ENCODE data around the gene SLC16A13. TPM values are rescaled to one million over a fixed set of nuclear protein-coding genes. Genes with fewer than 3 reads are reported as not detected.
"Not testable (repeated sequence)": the region's sequence is repeated elsewhere in the genome, so short reads cannot be mapped to it uniquely, and the experiment has no call there.

The SLC16A13 gene
- total RNA-seq, 2 donors from 2014 or later, result 11.7 to 19.1 TPM

DNA sequence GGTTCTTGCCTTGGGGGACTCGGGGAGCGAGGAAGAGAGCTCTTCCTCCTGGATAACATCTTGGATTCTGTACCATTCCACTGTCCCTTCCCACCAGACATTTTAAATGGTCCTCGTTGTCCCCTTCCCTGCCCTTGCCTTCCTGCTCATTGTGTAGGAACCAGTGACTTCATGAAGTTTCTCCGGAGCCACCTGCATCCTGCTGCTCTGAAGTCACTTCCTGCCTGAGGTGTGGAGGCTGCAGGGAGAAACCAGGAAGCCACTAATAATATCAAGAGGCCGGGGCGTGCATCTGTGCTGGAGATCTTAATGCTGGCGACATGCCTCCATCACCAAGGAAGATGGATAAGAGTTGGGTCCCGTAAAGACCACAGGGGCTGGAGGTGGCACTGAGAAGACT lies 6.2 kb upstream of the SLC16A13 start:
- peak overlapping the region; percentile 53 for H3K4me3 Mint-ChIP-seq
- no peaks in the 10 kb centered on the region for H3K27me3 Mint-ChIP-seq
- DNase-seq (ENCODE audit: low spot score) (no peak), ATAC-seq (peak in 1 of 2 donors; percentile 39)
- peaks cover 52 to 56% of the 10 kb centered on the region in 2 donors for H3K4me1 Mint-ChIP-seq (ENCODE audit: low read depth in 2 of 2)
- H3K27ac Mint-ChIP-seq, result peak overlapping the region; percentile 40 to 70
- no peaks in the 10 kb centered on the region for H3K9me3 Mint-ChIP-seq
- no peaks in the 10 kb centered on the region for H3K36me3 Mint-ChIP-seq

DNA sequence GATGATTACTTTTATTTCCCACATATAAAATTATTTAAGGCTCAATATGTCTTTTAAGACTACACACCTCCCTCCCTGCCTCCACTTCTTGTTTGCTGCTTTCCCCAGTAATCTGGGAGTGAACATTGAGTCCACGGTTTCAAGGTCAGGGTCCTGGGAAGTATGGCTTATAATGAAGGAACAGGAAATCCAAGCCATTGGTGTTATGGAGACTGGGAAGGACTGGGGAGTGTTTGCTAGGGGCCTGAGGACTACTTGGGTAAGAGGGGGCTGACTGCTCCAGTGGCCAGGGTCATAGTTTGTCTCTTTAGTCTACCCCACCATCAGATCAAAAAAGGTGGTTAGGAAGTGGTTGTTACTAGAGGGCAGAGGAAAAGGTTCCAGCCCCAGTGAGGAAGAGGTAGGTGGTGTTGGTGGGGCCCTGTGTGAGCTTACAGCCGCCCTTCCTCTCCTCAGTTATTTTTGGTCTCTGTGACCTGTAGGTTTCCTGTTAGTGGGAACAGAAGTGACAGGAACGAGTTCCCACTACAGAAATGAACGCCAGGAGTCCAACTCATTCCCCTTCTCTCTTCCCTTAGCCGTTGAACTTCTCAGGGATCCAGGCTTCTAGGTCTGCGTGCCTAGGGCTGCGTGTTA lies 742 bp upstream of the SLC16A13 start:
- H3K4me1 Mint-ChIP-seq (ENCODE audit: low read depth in 2 of 2), result peaks cover 47 to 49% of the 10 kb centered on the region in 2 donors
- no peak for DNase-seq (ENCODE audit: low spot score)
- H3K9me3 Mint-ChIP-seq, result no peaks in the 10 kb centered on the region
- peak overlapping the region; percentile 90 for H3K4me3 Mint-ChIP-seq
- no peaks in the 10 kb centered on the region for H3K27me3 Mint-ChIP-seq
- H3K27ac Mint-ChIP-seq, result peak overlapping the region; percentile 97
- ATAC-seq, result peak; percentile 37 to 60
- H3K36me3 Mint-ChIP-seq, result no peaks in the 10 kb centered on the region

DNA sequence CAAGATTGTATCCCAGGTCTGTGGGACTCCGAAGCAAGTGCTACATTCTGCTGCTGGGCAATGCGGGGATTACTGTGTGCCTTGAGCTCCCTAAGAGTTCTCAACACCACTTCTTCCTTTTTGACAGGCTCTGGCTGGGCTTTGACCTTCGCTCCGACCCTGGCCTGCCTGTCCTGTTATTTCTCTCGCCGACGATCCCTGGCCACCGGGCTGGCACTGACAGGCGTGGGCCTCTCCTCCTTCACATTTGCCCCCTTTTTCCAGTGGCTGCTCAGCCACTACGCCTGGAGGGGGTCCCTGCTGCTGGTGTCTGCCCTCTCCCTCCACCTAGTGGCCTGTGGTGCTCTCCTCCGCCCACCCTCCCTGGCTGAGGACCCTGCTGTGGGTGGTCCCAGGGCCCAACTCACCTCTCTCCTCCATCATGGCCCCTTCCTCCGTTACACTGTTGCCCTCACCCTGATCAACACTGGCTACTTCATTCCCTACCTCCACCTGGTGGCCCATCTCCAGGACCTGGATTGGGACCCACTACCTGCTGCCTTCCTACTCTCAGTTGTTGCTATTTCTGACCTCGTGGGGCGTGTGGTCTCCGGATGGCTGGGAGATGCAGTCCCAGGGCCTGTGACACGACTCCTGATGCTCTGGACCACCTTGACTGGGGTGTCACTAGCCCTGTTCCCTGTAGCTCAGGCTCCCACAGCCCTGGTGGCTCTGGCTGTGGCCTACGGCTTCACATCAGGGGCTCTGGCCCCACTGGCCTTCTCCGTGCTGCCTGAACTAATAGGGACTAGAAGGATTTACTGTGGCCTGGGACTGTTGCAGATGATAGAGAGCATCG lies 2.4 kb downstream of the SLC16A13 start:
- DNase-seq (ENCODE audit: low spot score), result no peak
- Mint-ChIP-seq H3K27me3 (no peaks in the 10 kb centered on the region), H3K4me1 (ENCODE audit: low read depth in 2 of 2) (peaks cover 33 to 46% of the 10 kb centered on the region in 2 donors), H3K27ac (peak overlapping the region in 1 of 2 donors; percentile 55), H3K9me3 (no peaks in the 10 kb centered on the region), H3K4me3 (peak overlapping the region; percentile 25), H3K36me3 (no peaks in the 10 kb centered on the region)
- no peak for ATAC-seq

DNA sequence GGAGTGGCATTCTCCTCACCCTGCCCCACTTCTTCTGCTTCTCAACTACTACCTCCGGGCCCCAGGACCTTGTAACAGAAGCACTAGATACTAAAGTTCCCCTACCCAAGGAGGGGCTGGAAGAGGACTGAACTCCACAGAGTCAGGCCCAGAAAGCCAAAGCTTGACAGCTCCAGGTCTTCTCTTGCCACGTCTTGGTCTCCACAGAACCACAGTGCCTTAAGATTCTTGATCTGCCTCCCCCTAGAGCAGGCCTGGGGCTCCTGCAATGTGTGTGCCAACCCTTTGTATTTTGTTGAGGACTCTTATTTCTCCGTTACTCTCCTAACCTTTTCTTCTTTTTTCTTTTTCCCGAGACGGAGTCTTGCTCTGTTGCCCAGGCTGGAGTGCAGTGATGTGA lies 4.0 kb downstream of the SLC16A13 start:
- ATAC-seq, result no peak

DNA sequence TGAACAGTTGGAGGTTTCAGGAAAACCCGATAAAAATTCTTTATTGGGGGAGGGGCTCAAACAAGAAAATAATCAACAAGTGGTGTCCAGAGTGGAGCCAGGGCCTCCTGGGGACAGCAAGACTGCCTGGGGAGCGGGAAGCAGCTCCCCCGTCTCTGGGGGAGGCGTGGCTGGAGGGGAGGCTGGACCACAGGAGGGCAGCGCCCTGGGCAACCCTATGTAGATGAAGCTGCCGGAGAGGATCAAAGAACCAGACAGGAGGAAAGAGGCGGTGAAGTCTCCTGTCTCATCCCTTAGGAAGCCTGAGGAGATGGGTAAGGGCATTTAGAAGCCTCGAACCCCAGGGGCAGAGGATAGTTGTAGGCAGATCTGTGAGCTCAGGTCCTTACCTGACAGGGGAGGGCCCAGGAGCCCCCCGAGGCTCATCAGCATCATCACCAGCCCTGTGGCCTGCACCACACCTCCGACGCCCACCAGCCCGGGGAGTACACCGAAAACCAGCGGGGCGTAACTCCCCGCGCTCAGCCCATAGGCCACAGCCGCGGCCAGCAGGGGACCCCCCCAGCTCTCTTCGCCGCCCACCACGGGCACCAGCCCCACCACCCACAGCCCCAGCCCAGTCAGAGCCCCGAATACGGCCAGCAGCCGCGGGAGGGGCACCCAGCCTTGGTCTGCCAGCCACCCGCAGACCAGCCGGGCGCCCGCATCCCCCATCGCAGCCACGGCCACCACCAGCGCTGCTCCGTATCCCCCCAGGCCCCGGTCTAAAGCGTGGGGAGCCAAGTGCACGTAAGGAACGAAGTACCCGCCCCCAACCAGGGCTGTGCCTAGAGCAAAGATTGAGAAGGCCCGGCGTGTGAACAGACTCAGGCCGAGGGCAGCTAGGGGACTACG lies 6.0 kb downstream of the SLC16A13 start:
- DNase-seq (ENCODE audit: low spot score) (no peak), ATAC-seq (peak; percentile 37 to 57)
- H3K4me3 Mint-ChIP-seq, result peak overlapping the region; percentile 77
- H3K9me3 Mint-ChIP-seq, result no peaks in the 10 kb centered on the region
- H3K36me3 Mint-ChIP-seq, result no peaks in the 10 kb centered on the region
- peak overlapping the region; percentile 67 to 68 for H3K27ac Mint-ChIP-seq
- H3K27me3 Mint-ChIP-seq, result peaks cover 0 to 1% of the 10 kb centered on the region in 2 donors
- H3K4me1 Mint-ChIP-seq (ENCODE audit: low read depth in 2 of 2), result peaks cover 30 to 38% of the 10 kb centered on the region in 2 donors

More for the DNA sequence above, 4.0 kb downstream of the SLC16A13 start:
- Mint-ChIP-seq H3K36me3 (no peaks in the 10 kb centered on the region), H3K4me3 (no peak overlapping the region), H3K27me3 (no peaks in the 10 kb centered on the region), H3K4me1 (ENCODE audit: low read depth in 2 of 2) (peaks cover 26 to 40% of the 10 kb centered on the region in 2 donors), H3K27ac (peak overlapping the region in 1 of 2 donors; percentile 57), H3K9me3 (no peaks in the 10 kb centered on the region)
- DNase-seq (ENCODE audit: low spot score), result no peak

DNA sequence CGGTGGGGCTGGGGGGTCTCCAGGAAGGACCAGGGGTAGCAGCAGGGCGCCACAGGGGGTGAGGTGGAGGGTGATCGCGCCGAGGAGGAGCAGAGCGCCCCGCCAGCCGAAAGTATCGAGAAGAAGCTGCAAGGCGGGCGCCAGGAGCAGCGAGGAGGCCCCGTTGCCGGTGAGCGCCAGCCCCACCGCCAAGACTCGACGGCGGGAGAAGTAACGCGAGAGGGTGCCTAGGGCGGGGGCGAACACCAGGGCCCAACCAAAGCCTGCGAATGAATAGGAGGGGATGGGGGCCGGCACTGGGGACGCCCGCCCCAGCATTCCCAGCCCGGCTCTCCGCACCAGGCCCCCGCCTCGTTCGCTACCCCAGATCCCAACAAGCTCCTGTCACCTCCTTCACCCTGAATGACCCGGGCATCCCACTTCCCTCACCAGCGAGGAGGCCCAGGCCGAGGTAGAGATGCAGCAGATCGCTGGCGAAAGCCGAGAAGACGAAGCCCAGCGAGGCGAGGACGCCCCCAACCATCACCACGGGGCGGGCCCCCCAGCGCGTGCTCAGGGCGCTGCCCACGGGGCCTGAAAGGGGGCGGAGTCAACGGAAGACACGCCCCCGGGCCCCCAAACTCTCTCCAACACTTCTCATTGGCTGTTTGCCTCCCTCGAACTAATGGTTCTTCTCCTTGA lies 6.8 kb downstream of the SLC16A13 start:
- no peak for DNase-seq (ENCODE audit: low spot score)
- peak; percentile 51 to 62 for ATAC-seq
- H3K4me1 Mint-ChIP-seq (ENCODE audit: low read depth in 2 of 2), result peaks cover 32 to 42% of the 10 kb centered on the region in 2 donors
- peak overlapping the region; percentile 67 to 68 for H3K27ac Mint-ChIP-seq
- H3K4me3 Mint-ChIP-seq, result peak overlapping the region; percentile 77
- H3K9me3 Mint-ChIP-seq, result no peaks in the 10 kb centered on the region
- peaks cover 0 to 2% of the 10 kb centered on the region in 2 donors for H3K27me3 Mint-ChIP-seq
- H3K36me3 Mint-ChIP-seq, result no peaks in the 10 kb centered on the region

DNA sequence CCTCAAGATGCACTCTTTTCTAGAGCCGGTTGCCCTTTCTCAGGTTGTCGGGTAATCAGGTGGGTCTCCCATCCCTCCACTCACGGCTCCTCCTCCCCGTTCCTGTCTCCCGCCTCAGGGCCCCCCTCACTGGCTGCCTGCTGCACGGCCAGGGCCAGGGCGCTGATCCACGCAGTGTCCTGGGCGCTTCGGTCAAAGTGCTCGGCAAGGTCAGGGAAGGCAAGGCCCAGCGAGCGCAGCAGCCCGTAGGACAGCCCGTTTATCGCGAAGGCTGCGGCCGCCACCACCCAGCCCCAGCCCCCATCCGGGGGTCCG lies 7.3 kb downstream of the SLC16A13 start:
- no peaks in the 10 kb centered on the region for H3K9me3 Mint-ChIP-seq
- ATAC-seq (peak; percentile 11 to 17), DNase-seq (ENCODE audit: low spot score) (no peak)
- peak overlapping the region; percentile 77 for H3K4me3 Mint-ChIP-seq
- H3K36me3 Mint-ChIP-seq, result no peaks in the 10 kb centered on the region
- H3K27ac Mint-ChIP-seq, result peak overlapping the region; percentile 67 to 68
- H3K4me1 Mint-ChIP-seq (ENCODE audit: low read depth in 2 of 2), result peaks cover 31 to 43% of the 10 kb centered on the region in 2 donors
- peaks cover 0 to 2% of the 10 kb centered on the region in 2 donors for H3K27me3 Mint-ChIP-seq

DNA sequence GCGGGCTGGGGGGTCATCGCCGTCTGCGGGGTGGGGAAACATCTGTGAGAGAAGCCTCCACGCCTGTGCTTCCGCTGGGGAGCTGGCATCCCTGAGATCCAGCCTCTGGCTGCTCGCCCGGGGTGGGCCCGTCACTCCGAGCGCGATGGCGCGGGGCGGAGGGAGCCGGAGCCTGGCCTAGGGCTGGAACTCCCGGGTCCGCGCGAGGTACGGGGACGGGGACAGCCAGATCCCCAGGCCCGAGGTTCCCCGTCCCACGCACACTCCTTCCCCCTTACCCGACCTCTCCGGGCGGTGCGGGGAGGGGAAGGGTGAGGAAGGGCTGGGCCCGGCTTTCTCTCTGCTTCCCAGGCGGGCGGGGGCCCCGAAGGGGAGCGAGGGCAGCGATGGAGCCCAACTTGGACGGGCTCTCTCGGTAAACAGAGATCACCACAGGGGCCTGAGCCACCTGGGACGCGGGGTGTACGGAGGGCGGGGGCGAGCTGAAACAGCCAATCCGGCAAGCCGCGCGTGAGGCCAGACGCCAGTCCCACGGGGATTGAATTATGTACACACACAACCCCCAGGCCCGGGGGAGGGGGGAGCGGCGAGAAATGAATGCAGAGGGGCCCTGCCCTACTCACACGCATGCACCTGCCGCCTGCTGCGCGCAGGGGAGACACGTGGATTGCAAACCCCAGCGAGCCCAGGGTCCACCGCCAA lies 7.8 kb downstream of the SLC16A13 start, which contains the start of gene SLC16A11:
TSS of gene SLC16A11 (minus strand) at position 596 of the 702 bp plus-strand sequence. CDS start at position 17, 579 bp downstream.
- H3K4me3 Mint-ChIP-seq, result peak within 1 kb of the TSS; percentile 77
- peak within 1 kb of the TSS; percentile 67 to 68 for H3K27ac Mint-ChIP-seq
- H3K27me3 Mint-ChIP-seq, result peaks cover 0 to 2% of the 10 kb centered on the region in 2 donors
- peaks cover 26 to 39% of the 10 kb centered on the region in 2 donors for H3K4me1 Mint-ChIP-seq (ENCODE audit: low read depth in 2 of 2)
- ATAC-seq (peak; percentile 22 to 41), DNase-seq (ENCODE audit: low spot score) (no peak)
- no peaks in the 10 kb centered on the region for H3K9me3 Mint-ChIP-seq
- no peaks in the 10 kb centered on the region for H3K36me3 Mint-ChIP-seq

DNA sequence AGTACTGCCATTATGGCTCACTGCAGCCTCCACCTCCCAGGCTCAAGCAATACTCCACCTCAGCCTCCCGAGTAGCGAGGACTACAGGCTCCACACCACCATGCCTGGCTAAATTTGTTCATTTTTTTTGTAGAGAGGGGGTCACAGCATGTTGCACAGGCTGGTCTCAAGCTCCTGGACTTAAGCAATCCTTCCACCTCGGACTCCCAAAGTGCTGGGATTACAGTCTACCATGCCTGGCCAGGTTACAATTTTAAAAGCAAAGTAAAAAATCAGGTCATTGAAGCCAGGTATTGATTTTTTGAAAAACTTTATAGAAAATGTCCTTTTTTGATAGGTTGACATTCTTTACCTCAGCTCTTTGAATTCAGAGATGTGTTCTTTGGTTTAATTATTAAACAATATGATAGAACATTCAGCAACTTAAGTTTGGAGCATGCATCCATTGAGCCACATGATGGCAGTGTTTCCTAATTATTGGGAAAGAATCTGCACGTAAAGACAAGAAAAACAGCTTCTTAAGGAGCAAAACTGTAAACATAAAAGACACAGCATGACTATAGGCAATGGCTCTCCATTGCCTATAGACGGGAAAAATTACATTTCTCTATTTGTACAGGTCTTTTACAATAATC lies 9.8 kb downstream of the SLC16A13 start:
- ATAC-seq (no peak), DNase-seq (ENCODE audit: low spot score) (no peak)
- peaks cover 0 to 5% of the 10 kb centered on the region in 2 donors for H3K27me3 Mint-ChIP-seq
- peak overlapping the region; percentile 86 for H3K4me3 Mint-ChIP-seq
- H3K27ac Mint-ChIP-seq, result no peak overlapping the region
- peaks cover 25 to 36% of the 10 kb centered on the region in 2 donors for H3K4me1 Mint-ChIP-seq (ENCODE audit: low read depth in 2 of 2)
- H3K9me3 Mint-ChIP-seq, result no peaks in the 10 kb centered on the region
- no peaks in the 10 kb centered on the region for H3K36me3 Mint-ChIP-seq

DNA sequence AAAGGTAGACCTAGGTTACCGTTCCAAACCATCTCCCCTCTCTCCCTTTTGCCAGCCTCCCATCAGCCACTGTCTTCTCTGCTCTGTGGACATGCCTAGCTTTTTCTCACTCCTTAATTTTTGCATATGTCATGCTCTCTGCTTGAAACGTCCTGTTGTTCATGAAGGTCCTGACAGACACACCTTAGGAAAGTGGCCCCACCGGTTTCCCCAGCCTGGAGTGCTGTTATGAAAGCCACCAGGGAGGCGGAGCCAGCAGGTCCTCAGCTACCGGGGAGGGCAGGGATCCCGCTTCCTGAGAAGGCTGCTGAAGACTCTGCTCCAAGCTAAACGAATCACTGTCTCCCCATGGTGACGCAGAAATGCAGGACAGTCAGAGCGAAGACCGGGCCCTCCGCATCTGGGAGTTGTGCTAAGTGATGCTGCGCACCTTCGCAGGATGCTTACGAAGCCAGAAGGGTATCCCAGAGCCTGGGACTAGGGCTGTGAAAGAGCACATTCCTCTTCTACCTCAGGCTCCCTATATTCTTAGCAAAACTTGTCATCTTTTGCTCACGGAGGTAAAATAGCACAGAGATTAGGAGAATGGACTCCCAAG lies 10.4 kb downstream of the SLC16A13 start:
- peak overlapping the region; percentile 86 for H3K4me3 Mint-ChIP-seq
- peak overlapping the region; percentile 61 to 63 for H3K27ac Mint-ChIP-seq
- H3K9me3 Mint-ChIP-seq, result no peaks in the 10 kb centered on the region
- H3K36me3 Mint-ChIP-seq, result no peaks in the 10 kb centered on the region
- no peak for DNase-seq (ENCODE audit: low spot score)
- H3K27me3 Mint-ChIP-seq, result peaks cover 0 to 5% of the 10 kb centered on the region in 2 donors
- peaks cover 25 to 36% of the 10 kb centered on the region in 2 donors for H3K4me1 Mint-ChIP-seq (ENCODE audit: low read depth in 2 of 2)
- peak in 1 of 2 donors; percentile 45 for ATAC-seq

DNA sequence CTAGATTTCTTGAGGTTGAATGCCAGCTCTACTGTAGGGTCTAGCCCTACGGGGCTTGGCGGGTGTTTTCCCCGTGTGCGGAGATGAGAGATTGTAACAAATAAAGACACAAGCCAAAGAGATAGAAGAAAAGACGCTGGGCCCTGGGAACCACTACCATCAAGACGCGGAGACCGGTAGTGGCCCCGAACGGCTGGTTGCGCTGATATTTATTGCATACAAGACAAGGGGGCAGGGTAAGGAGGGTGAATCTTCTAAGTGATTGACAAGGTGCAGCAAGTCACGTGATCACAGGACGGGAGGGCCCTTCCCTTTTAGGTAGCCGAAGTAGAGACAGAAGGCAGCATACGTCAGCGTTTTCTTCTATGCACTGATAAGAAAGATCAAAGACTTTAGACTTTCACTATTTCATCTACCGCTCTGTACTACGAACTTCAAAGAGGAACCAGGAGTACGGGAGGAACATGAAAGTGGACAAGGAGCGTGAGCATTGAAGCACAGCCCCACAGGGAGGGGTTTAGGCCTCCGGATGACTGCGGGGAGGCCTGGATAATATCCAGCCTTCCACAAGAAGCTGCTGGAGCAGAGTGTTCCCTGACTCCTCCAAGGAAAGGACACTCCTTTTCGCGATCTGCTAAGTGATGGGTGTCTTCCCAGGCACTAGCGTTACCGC lies 11.0 kb downstream of the SLC16A13 start:
- Mint-ChIP-seq H3K4me1 (ENCODE audit: low read depth in 2 of 2) (peaks cover 23 to 31% of the 10 kb centered on the region in 2 donors), H3K4me3 (peak overlapping the region; percentile 86), H3K27ac (peak overlapping the region; percentile 61 to 63)
- not testable (repeated sequence) for H3K9me3 Mint-ChIP-seq; H3K36me3 Mint-ChIP-seq; DNase-seq (ENCODE audit: low spot score); H3K27me3 Mint-ChIP-seq
- peak in 1 of 2 donors; percentile 1 for ATAC-seq

All from natural killer cell treated with Interleukin-12 subunit alpha and Interleukin-12 subunit beta and Interleukin-15 and Interleukin-18, amount 100 ng/mL, for 72 hours (primary cell).